ENCODE data around the gene ADAMTS17.

Gene ADAMTS17

GRCh38 chr15:100032358-100033085 lies 309.3 kb downstream of the ADAMTS17 start:
- DNase-seq (ENCODE audit: low read depth in 2 of 2, low spot score in 1 of 2) = no peak

- DNase-seq (ENCODE audit: low read depth in 2 of 2, low spot score in 1 of 2) = no peak
Observed at GRCh38 chr15:100031665-100032357, 310.0 kb downstream of the ADAMTS17 start.

- no peak for DNase-seq (ENCODE audit: low read depth in 2 of 2, low spot score in 1 of 2)
Observed at GRCh38 chr15:100030586-100031229, 311.1 kb downstream of the ADAMTS17 start.

- no peak for DNase-seq (ENCODE audit: low read depth in 2 of 2, low spot score in 1 of 2)
Observed at GRCh38 chr15:100029868-100030479, 311.8 kb downstream of the ADAMTS17 start.

- no peak for DNase-seq (ENCODE audit: low read depth in 2 of 2, low spot score in 1 of 2)
Observed at GRCh38 chr15:100029045-100029444, 312.7 kb downstream of the ADAMTS17 start.

- no peak for DNase-seq (ENCODE audit: low read depth in 2 of 2, low spot score in 1 of 2)
Observed at GRCh38 chr15:100026041-100026440, 315.7 kb downstream of the ADAMTS17 start.

- no peak for DNase-seq (ENCODE audit: low read depth in 2 of 2, low spot score in 1 of 2)
Observed at GRCh38 chr15:100022806-100023205, 319.0 kb downstream of the ADAMTS17 start.

GRCh38 chr15:100022391-100022790 lies 319.4 kb downstream of the ADAMTS17 start:
- DNase-seq (ENCODE audit: low read depth in 2 of 2, low spot score in 1 of 2) = no peak

GRCh38 chr15:100021653-100022052 lies 320.1 kb downstream of the ADAMTS17 start:
- no peak for DNase-seq (ENCODE audit: low read depth in 2 of 2, low spot score in 1 of 2)

- DNase-seq (ENCODE audit: low read depth in 2 of 2, low spot score in 1 of 2) = no peak
Observed at GRCh38 chr15:100020614-100021013, 321.2 kb downstream of the ADAMTS17 start.

- no peak for DNase-seq (ENCODE audit: low read depth in 2 of 2, low spot score in 1 of 2)
Observed at GRCh38 chr15:100020189-100020588, 321.6 kb downstream of the ADAMTS17 start.

- DNase-seq (ENCODE audit: low read depth in 2 of 2, low spot score in 1 of 2) = no peak
Observed at GRCh38 chr15:100019601-100020000, 322.2 kb downstream of the ADAMTS17 start.

- no peak for DNase-seq (ENCODE audit: low read depth in 2 of 2, low spot score in 1 of 2)
Observed at GRCh38 chr15:100018191-100018590, 323.6 kb downstream of the ADAMTS17 start.

GRCh38 chr15:100017140-100017539 lies 324.6 kb downstream of the ADAMTS17 start:
- no peak for DNase-seq (ENCODE audit: low read depth in 2 of 2, low spot score in 1 of 2)

- DNase-seq (ENCODE audit: low read depth in 2 of 2, low spot score in 1 of 2) = no peak
Observed at GRCh38 chr15:100016632-100017031, 325.1 kb downstream of the ADAMTS17 start.

GRCh38 chr15:100011235-100011634 lies 330.5 kb downstream of the ADAMTS17 start:
- no peak for DNase-seq (ENCODE audit: low read depth in 2 of 2, low spot score in 1 of 2)

- no peak for DNase-seq (ENCODE audit: low read depth in 2 of 2, low spot score in 1 of 2)
Observed at GRCh38 chr15:100009372-100009771, 332.4 kb downstream of the ADAMTS17 start.

GRCh38 chr15:100008258-100008657 lies 333.5 kb downstream of the ADAMTS17 start:
- DNase-seq (ENCODE audit: low read depth in 2 of 2, low spot score in 1 of 2) = no peak

- no peak for DNase-seq (ENCODE audit: low read depth in 2 of 2, low spot score in 1 of 2)
Observed at GRCh38 chr15:100007609-100008008, 334.2 kb downstream of the ADAMTS17 start.

- no peak for DNase-seq (ENCODE audit: low read depth in 2 of 2, low spot score in 1 of 2)
Observed at GRCh38 chr15:100005715-100006114, 336.1 kb downstream of the ADAMTS17 start.

- DNase-seq (ENCODE audit: low read depth in 2 of 2, low spot score in 1 of 2) = no peak
Observed at GRCh38 chr15:100005013-100005412, 336.8 kb downstream of the ADAMTS17 start.
